ENCODE results near the gene SOS1.
"Not testable (repeated sequence)": the region's sequence is repeated elsewhere in the genome, so short reads cannot be mapped to it uniquely, and the experiment has no call there.

SOS1 gene

GRCh38 chr2:39138187-39138836, 17.5 kb upstream of the SOS1 start:
- DNase-seq = not testable (repeated sequence)

DNA sequence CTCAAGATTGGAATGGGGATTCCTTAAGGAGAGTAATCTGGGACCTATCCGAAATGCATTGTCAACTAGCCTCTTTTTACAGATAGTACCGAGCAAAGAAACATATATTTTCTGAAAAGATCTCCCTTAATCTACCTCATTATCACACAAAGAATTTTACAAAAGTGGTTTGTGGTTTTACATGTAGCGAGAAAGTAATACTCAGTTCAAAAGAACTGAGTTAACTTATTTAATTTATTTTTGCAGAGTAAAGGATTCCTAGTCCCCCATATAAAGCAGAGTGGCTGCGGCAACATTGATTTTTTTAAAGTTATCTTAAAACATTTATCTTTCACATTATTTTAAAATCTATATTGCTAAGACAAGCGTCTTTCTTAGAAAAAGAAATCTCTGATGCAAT, 15.9 kb upstream of the SOS1 start:
- no peak for DNase-seq

DNA sequence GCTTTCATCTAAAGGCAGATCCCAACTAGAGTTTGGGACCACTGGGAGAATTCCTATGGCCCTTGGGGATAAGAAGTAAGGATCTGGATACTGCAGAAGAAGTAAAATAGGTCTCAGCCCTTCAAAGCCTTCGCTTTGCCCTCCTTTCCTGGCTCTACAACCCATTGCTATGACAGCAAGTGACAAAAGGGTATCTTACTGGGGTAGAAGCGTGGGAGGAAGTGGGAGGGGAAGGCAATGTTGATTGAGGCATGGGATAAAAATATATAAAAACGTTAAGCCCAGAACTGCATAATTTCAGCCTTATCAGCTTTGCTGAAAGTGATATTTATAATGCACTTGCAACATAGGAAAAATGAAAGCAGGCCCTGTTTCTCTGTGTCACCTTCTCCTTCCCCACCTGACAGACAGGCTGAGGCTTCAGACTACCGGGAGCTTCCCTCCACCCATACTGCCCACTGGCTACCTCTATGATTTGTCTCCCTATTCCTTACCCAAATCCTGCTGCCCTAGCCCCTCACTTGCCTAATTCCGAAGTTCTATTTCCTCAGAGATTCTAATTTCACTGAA, 14.9 kb upstream of the SOS1 start:
- no peak for DNase-seq

GRCh38 chr2:39133215-39133851, 12.5 kb upstream of the SOS1 start:
- DNase-seq = no peak

DNA sequence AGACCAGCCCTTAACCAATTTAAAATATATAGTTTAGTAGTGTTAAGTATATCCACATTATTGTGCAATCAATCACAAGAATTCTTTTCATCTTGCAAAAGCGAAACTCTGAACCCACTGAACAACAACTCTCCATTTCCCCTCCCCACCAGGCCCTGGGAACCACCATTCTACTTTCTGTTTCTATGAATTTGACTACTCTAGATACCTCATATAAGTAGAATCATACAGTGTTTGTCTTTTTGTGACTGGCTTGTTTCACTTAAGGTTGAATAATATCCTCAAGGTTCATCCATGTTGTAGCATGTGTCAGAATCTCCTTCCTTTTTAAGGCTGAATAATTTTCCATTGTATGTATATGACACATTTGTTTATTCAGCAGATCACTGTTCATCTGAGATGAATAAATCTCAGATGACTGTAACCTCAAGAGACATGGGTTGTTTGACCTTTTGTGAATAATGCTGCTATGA, 8.1 kb upstream of the SOS1 start:
- DNase-seq = no peak

DNA sequence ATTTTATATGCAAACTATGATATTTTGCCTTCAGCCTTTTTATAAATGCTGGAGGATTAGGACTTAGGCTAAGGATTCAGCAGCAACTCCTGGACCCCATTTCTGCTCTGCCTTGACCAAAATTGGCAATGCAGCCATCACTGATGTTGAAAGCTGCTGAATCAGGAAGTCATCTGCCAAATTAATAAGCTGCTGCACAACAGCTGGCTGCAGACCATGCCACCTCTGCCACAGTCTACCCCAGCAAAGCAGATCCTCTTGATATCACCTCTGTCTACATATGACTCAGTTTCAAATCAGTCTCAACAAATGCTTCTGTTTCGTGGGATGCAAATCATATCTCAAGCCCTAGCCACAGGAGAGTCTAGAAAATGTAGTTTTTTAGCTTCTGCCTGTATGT, 7.1 kb upstream of the SOS1 start:
- no peak for DNase-seq

DNA sequence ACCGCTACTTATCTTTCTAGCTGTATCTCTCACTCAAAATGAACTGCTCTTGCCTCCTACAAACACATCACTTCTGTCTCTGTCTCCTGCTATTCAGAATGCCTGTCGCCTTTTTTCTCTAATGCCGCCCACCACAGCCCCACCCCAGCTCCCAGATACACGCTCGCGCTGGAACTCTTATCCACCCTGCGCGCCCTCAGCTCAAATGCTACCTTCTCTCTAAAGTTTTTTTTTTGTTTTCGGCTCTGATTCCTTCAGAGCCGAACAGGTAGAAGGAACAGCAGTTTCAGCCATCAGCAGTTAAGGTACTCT, 3.9 kb upstream of the SOS1 start:
- DNase-seq = no peak

- peak; percentile 72 for DNase-seq
These were observed 3.3 kb upstream of the SOS1 start for GRCh38 chr2:39124000-39124745.

DNA sequence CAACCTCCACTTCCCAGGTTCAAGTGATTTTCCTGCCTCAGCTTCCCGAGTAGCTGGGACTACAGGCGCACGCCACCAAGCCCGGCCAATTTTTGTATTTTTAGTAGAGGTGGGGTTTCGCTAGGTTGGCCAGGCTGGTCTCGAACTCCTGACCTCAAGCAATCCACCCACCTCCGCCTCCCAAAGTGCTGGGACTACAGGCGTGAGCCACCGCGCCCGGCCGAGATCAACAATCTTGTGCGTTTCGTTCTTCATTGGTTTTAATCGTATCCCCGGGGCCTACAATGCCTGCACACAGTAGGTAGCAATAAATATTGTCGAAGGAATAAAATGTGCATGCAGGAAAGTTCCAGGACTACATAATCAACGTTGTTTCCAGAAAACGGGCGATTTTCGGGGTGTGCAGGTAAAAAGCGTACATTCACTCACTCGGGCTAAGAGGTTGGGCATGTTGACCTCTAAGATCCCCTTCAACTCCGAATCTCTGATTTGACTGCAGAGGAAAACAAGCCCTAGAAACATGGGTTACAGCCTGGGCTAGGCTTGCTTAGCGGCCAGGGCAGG, 2.7 kb upstream of the SOS1 start:
- DNase-seq = no peak

DNA sequence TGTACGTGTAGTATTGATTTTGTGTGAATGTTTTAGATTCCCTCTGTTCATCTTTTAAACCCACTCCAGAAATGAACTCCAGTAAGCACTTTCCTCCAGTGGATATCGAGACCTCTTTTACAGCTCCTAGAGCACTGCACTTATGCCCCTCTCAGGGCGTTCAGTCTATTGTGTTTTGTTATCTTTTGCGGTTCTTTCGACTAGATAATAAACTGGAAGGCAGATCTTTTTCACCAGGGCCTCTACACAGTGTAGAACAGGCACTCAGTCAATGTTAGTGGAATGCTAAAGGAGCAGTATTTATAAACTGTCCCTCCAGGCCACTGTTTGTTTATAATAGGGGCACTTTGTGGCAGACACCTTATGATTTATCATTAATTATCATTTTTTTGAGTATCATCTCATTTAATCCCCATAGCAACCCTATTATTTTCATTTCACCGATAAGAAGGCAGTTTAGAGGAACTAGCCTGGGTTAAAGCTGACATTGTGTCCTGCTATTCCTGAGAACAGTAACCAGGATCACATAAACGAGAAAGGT, 742 bp upstream of the SOS1 start:
- DNase-seq = no peak

GRCh38 chr2:39120521-39120770, 405 bp downstream of the SOS1 start:
- peak; percentile 56 for DNase-seq

DNA sequence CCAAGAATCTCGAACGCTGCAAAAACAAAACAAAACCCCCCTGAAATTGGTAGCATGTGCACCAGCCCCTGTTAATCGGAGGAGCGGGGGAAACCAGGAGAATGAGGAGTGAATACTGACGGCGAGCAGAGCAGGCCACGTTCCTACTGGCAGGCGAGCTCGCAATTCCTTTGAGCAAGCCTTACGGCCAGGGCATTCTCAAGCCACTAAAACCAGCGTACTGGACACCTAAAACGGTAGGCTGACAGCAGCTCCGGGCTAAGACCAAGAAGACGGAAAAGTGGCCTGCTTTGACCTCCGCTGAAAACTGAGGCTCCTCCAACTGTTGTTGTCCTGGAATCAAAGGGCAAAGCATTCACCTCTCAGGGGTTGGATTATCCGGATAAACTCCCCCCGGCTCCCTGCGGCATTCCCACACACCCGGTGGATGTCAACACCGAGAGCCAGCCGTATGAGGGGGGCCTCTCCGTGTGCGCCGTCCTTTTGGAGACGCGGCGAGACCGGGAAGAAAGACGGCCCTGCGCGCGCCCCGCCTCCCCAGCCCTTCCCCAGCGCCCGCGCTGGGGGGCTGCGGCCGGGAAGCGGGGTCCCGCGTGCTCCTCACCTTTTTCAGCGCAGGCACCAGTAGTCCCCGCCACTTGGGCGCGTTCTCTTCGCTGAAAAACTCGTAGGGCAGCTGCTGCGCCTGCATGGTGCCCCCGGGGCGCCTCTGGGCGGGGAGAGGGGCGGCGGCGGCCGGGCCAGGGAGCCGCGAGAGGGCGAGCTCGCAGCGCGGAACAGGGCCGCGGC, 925 bp downstream of the SOS1 start:
- peak; percentile 47 for DNase-seq

- no peak for DNase-seq
These were observed 1.9 kb downstream of the SOS1 start for GRCh38 chr2:39118786-39119499.

- DNase-seq = no peak
These were observed 5.3 kb downstream of the SOS1 start for GRCh38 chr2:39115556-39115955.

GRCh38 chr2:39114771-39115170, 6.1 kb downstream of the SOS1 start:
- no peak for DNase-seq

GRCh38 chr2:39109537-39109936, 11.3 kb downstream of the SOS1 start:
- DNase-seq = no peak

GRCh38 chr2:39108377-39108776, 12.5 kb downstream of the SOS1 start:
- DNase-seq = no peak

DNA sequence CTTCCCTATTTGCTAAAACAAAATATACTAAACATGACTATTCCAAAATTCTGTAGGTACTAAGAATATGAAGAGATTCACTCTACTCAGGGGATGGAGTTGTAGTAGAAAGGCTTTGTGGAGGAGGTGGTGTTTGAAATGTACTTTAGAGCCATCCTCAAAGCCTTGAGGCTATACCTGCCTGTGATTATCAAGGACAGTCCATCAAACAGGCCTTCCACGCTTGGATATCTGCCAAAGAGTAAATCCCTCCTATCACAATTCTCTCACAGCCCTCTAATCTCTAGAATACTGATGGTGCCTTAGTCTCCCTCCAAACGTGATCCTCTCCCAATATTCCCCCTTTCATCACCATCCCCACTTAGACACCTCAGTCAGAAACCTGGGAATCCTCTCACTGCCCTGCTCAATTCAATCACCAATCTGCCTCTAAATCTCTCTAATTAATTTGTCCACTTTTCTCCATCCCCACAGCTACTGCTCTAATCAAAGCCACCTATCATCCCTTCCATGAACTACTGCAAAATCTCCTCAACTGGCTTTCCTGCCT, 13.1 kb downstream of the SOS1 start:
- DNase-seq = no peak

DNA sequence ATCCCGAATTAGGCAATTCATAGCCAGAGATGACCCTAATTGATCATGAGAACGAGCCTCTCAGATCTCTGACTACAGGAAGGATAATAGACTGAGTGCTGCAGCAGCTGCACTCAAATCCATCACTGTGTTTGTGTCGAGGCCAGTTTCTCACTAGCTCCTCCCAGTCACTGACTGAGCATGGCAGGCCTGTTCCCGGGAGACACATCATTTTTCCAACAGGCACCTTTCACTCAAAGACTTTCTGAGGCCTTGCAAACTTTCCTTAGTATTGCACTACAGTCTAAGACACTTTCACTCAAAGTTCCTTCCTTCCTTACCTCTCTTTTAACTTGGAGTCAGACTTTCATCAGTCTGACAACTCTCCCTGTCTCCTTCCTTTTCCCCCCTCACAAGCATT, 13.7 kb downstream of the SOS1 start:
- no peak for DNase-seq

- DNase-seq = no peak
These were observed 20.8 kb downstream of the SOS1 start for GRCh38 chr2:39099870-39100728.
